T-helper 1 cell (primary cell): ENCODE data around the gene SGF29.
"Not testable (repeated sequence)": the region's sequence is repeated elsewhere in the genome, so short reads cannot be mapped to it uniquely, and the experiment has no call there.

Experiments used
- DNase-seq, 5 donors: peaks; one replicate each; pipeline ENCODE4 v3.0.0-alpha.2; 2012 to 2020

The SGF29 gene

GRCh38 chr16:28596840-28597691, 43.3 kb downstream of the SGF29 start, which contains the start of gene SULT1A2:
TSS of gene SULT1A2 (minus strand) at chr16:28597050. CDS start at chr16:28595930, 1,120 bp downstream.
- DNase-seq: no peak

GRCh38 chr16:28597692-28598261, 44.1 kb downstream of the SGF29 start:
- DNase-seq: no peak

- not testable (repeated sequence) for DNase-seq
These were observed 45.9 kb downstream of the SGF29 start for GRCh38 chr16:28599377-28600285.

GRCh38 chr16:28600965-28601364, 47.2 kb downstream of the SGF29 start:
- not testable (repeated sequence) for DNase-seq

- DNase-seq: not testable (repeated sequence)
These were observed 47.9 kb downstream of the SGF29 start for GRCh38 chr16:28601589-28601988.

GRCh38 chr16:28602062-28602461, 48.3 kb downstream of the SGF29 start:
- DNase-seq: not testable (repeated sequence)

- DNase-seq: no peak
These were observed 48.8 kb downstream of the SGF29 start for GRCh38 chr16:28602529-28602928.

- no peak for DNase-seq
These were observed 49.9 kb downstream of the SGF29 start for GRCh38 chr16:28603381-28604185.

- no peak for DNase-seq
These were observed 50.5 kb downstream of the SGF29 start for GRCh38 chr16:28604186-28604565.

GRCh38 chr16:28606291-28607115, 52.8 kb downstream of the SGF29 start:
- DNase-seq: no peak

GRCh38 chr16:28607116-28607623, 53.5 kb downstream of the SGF29 start:
- DNase-seq: no peak

- DNase-seq: not testable (repeated sequence)
These were observed 54.2 kb downstream of the SGF29 start for GRCh38 chr16:28607681-28608495.

- not testable (repeated sequence) for DNase-seq
These were observed 54.7 kb downstream of the SGF29 start for GRCh38 chr16:28608496-28608808.

- not testable (repeated sequence) for DNase-seq
These were observed 55.3 kb downstream of the SGF29 start for GRCh38 chr16:28608867-28609596.

- DNase-seq: no peak
These were observed 56.2 kb downstream of the SGF29 start, which contains the start of gene SULT1A1 for GRCh38 chr16:28609631-28610594. TSS of gene SULT1A1 (minus strand) at chr16:28610044. CDS start at chr16:28608855, 1,189 bp downstream.

- no peak for DNase-seq
These were observed 57.0 kb downstream of the SGF29 start for GRCh38 chr16:28610595-28611191.
